CD4-positive, alpha-beta memory T cell (primary cell): ENCODE data around the gene PIK3CG. TPM values are rescaled to one million over a fixed set of nuclear protein-coding genes. Genes with fewer than 3 reads are reported as not detected.
"Not testable (repeated sequence)": the region's sequence is repeated elsewhere in the genome, so short reads cannot be mapped to it uniquely, and the experiment has no call there.

Experiments
- CTCF ChIA-PET: fragments of 350-600 bp; sonication (Branson Sonifier 250); formaldehyde crosslinking; loops from one replicate; lab custom pipeline; 2021; ENCODE audit warnings: inconsistent platforms; ENCODE audit not compliant: partially characterized antibody; lab: Charles Lee
- POLR2A ChIA-PET: fragments of 350-600 bp; sonication (Branson Sonifier 250); formaldehyde crosslinking; loops from one replicate; lab custom pipeline; 2021; ENCODE audit not compliant: partially characterized antibody; lab: Charles Lee
- DNase-seq, 5 donors: peaks; one replicate each; pipeline versions ENCODE4 v3.0.0 to v3.0.0-alpha.2; 2020 to 2022; ENCODE audit warnings: mixed read lengths in 1 of 5
- H3K27ac ChIP-seq: one replicate; pipeline ENCODE4 v1.7.0; 2013; ENCODE audit warnings: low read depth, low read length
- H3K27me3 ChIP-seq: 2 replicates; pipeline ENCODE4 v1.7.0; 2013; ENCODE audit warnings: mild to moderate bottlenecking, low read length, moderate library complexity; ENCODE audit not compliant: insufficient read depth
- H3K36me3 ChIP-seq: 2 replicates; pipeline ENCODE4 v1.7.0; 2013; ENCODE audit warnings: mild to moderate bottlenecking, low read length, moderate library complexity; ENCODE audit not compliant: insufficient read depth
- H3K4me1 ChIP-seq: 2 replicates; pipeline ENCODE4 v1.7.0; 2013; ENCODE audit warnings: mild to moderate bottlenecking, low read length, moderate library complexity; ENCODE audit not compliant: insufficient read depth
- H3K4me3 ChIP-seq, 2 donors: one replicate each; pipeline ENCODE4 v1.7.0; 2013; ENCODE audit warnings: low read length in 2 of 2, mild to moderate bottlenecking in 1 of 2
- H3K9me3 ChIP-seq, 2 donors: one replicate each; pipeline ENCODE4 v1.7.0; 2013; ENCODE audit warnings: low read length in 2 of 2, control low read depth in 1 of 2; ENCODE audit not compliant: control insufficient read depth in 1 of 2
- H3K27ac Mint-ChIP-seq, 7 donors: one replicate each; pipeline ENCODE4 v1.8.0; 2020 to 2021; ENCODE audit warnings: mixed read lengths in 7 of 7, mild to moderate bottlenecking in 6 of 7, inconsistent platforms in 3 of 7, moderate library complexity in 3 of 7
- H3K27me3 Mint-ChIP-seq, 2 donors: one replicate each; pipeline ENCODE4 v1.8.0; 2020 to 2021; ENCODE audit warnings: mixed read lengths in 2 of 2
- H3K36me3 Mint-ChIP-seq, 2 donors: one replicate each; pipeline ENCODE4 v1.8.0; 2020 to 2021; ENCODE audit warnings: mixed read lengths in 2 of 2, inconsistent platforms in 1 of 2, mild to moderate bottlenecking in 1 of 2
- H3K4me1 Mint-ChIP-seq, 4 donors: one replicate each; pipeline ENCODE4 v1.8.0; 2020 to 2021; ENCODE audit warnings: mixed read lengths in 4 of 4, mild to moderate bottlenecking in 1 of 4
- H3K4me3 Mint-ChIP-seq, 8 donors: one replicate each; pipeline ENCODE4 v1.8.0; 2020 to 2021; ENCODE audit warnings: mixed read lengths in 8 of 8, mild to moderate bottlenecking in 7 of 8, moderate library complexity in 6 of 8, inconsistent platforms in 3 of 8
- H3K9me3 Mint-ChIP-seq, 8 donors: one replicate each; pipeline ENCODE4 v1.8.0; 2020 to 2021; ENCODE audit warnings: mixed read lengths in 8 of 8, mild to moderate bottlenecking in 5 of 8, inconsistent platforms in 3 of 8, moderate library complexity in 1 of 8
- intact Hi-C: fragments of 100-400 bp; cut with micrococcal nuclease; formaldehyde crosslinking; loops from one replicate; pipeline ENCODE4 v1.15.1; 2023
- polyA plus RNA-seq, 2 donors: library from polyadenylated mRNA; unstranded; fragments of 300-500 nt; fragmentation: Illumina TruSeq; gene quantifications; one replicate each; pipeline ENCODE4 v1.2.3, GENCODE V29; 2021
- total RNA-seq, 2 experiments: library from RNA; stranded (reverse); gene quantifications; one replicate each; pipeline ENCODE4 v1.2.3, GENCODE V29; 2021

The PIK3CG gene
- total and polyA plus RNA-seq, 4 experiments from 2014 or later: 15.3 to 32.6 (median 25.7) TPM

- H3K4me3 ChIP-seq: no peak overlapping the region
- Mint-ChIP-seq H3K4me3 (no peak overlapping the region), H3K27ac (no peak overlapping the region), H3K36me3 (no peaks in the 10 kb centered on the region), H3K27me3 (no peaks in the 10 kb centered on the region), H3K9me3 (peaks cover 0 to 8% (median 4%) of the 10 kb centered on the region in 8 donors), H3K4me1 (no peaks in the 10 kb centered on the region)
- no peaks in the 10 kb centered on the region for H3K4me1 ChIP-seq
- intact Hi-C loops: no loop called here
- CTCF ChIA-PET: no interaction called here
- H3K27ac ChIP-seq: no peak overlapping the region
- H3K27me3 ChIP-seq: no peaks in the 10 kb centered on the region
- H3K36me3 ChIP-seq: no peaks in the 10 kb centered on the region
- POLR2A ChIA-PET: no interaction called here
- DNase-seq: no peak
- H3K9me3 ChIP-seq: no peaks in the 10 kb centered on the region
Measured at GRCh38 chr7:106824458-106824857, 40.6 kb upstream of the PIK3CG start.

- H3K9me3 Mint-ChIP-seq: peaks cover 0 to 21% (median 10%) of the 10 kb centered on the region in 8 donors
- intact Hi-C loops: no loop called here
- no peaks in the 10 kb centered on the region for H3K36me3 Mint-ChIP-seq
- Histone ChIP-seq H3K27me3 (no peaks in the 10 kb centered on the region), H3K27ac (no peak overlapping the region), H3K4me1 (no peaks in the 10 kb centered on the region), H3K9me3 (no peaks in the 10 kb centered on the region), H3K36me3 (no peaks in the 10 kb centered on the region), H3K4me3 (no peak overlapping the region)
- no peak overlapping the region for H3K4me3 Mint-ChIP-seq
- H3K27ac Mint-ChIP-seq: no peak overlapping the region
- no peak for DNase-seq
- H3K27me3 Mint-ChIP-seq: no peaks in the 10 kb centered on the region
- CTCF ChIA-PET: no interaction called here
- POLR2A ChIA-PET: no interaction called here
- H3K4me1 Mint-ChIP-seq: no peaks in the 10 kb centered on the region
Measured at GRCh38 chr7:106827626-106828025, 37.5 kb upstream of the PIK3CG start.

GRCh38 chr7:106829496-106829895 is 35.6 kb upstream of the PIK3CG start:
- Mint-ChIP-seq H3K4me1 (no peaks in the 10 kb centered on the region), H3K27me3 (no peaks in the 10 kb centered on the region), H3K36me3 (no peaks in the 10 kb centered on the region), H3K9me3 (peaks cover 0 to 21% (median 10%) of the 10 kb centered on the region in 8 donors), H3K27ac (no peak overlapping the region), H3K4me3 (no peak overlapping the region)
- DNase-seq: no peak
- Histone ChIP-seq H3K27ac (no peak overlapping the region), H3K4me3 (no peak overlapping the region), H3K27me3 (no peaks in the 10 kb centered on the region), H3K9me3 (no peaks in the 10 kb centered on the region), H3K4me1 (no peaks in the 10 kb centered on the region), H3K36me3 (no peaks in the 10 kb centered on the region)
- intact Hi-C loops: no loop called here
- POLR2A ChIA-PET: no interaction called here
- CTCF ChIA-PET: no interaction called here

GRCh38 chr7:106830896-106831295 is 34.2 kb upstream of the PIK3CG start:
- Mint-ChIP-seq H3K27ac (peak overlapping the region in 1 of 7 donors; percentile 7), H3K9me3 (peaks cover 0 to 21% (median 10%) of the 10 kb centered on the region in 8 donors)
- H3K4me3 ChIP-seq, intact Hi-C loops, DNase-seq, H3K27me3 ChIP-seq, H3K4me1 Mint-ChIP-seq, H3K36me3 ChIP-seq, H3K36me3 Mint-ChIP-seq, H3K9me3 ChIP-seq, CTCF ChIA-PET, H3K27me3 Mint-ChIP-seq, H3K4me3 Mint-ChIP-seq, H3K4me1 ChIP-seq, H3K27ac ChIP-seq: not testable (repeated sequence)
- POLR2A ChIA-PET: interaction anchor here (0.6 kb wide), 1 partner anchor 19 kb away, joined by 3 read pairs; no protein-coding TSS in a partner anchor

GRCh38 chr7:106836816-106837215 is 28.3 kb upstream of the PIK3CG start:
- Mint-ChIP-seq H3K36me3 (no peaks in the 10 kb centered on the region), H3K4me3 (no peak overlapping the region), H3K27ac (no peak overlapping the region), H3K4me1 (peaks cover 0 to 1% (median 0%) of the 10 kb centered on the region in 4 donors), H3K27me3 (no peaks in the 10 kb centered on the region), H3K9me3 (peaks cover 0 to 3% (median 0%) of the 10 kb centered on the region in 8 donors)
- H3K27ac ChIP-seq: no peak overlapping the region
- no peaks in the 10 kb centered on the region for H3K36me3 ChIP-seq
- H3K27me3 ChIP-seq: no peaks in the 10 kb centered on the region
- intact Hi-C loops: no loop called here
- DNase-seq: no peak
- no peak overlapping the region for H3K4me3 ChIP-seq
- H3K9me3 ChIP-seq: no peaks in the 10 kb centered on the region
- ChIA-PET CTCF (no interaction called here), POLR2A (no interaction called here)
- no peaks in the 10 kb centered on the region for H3K4me1 ChIP-seq

GRCh38 chr7:106839511-106839910 is 25.6 kb upstream of the PIK3CG start:
- ChIA-PET CTCF (no interaction called here), POLR2A (no interaction called here)
- Histone ChIP-seq H3K9me3 (no peaks in the 10 kb centered on the region), H3K4me3 (no peak overlapping the region), H3K4me1 (no peaks in the 10 kb centered on the region), H3K27ac (no peak overlapping the region), H3K27me3 (no peaks in the 10 kb centered on the region), H3K36me3 (no peaks in the 10 kb centered on the region)
- intact Hi-C loops: no loop called here
- no peaks in the 10 kb centered on the region for H3K36me3 Mint-ChIP-seq
- peaks cover 0 to 1% (median 0%) of the 10 kb centered on the region in 4 donors for H3K4me1 Mint-ChIP-seq
- H3K4me3 Mint-ChIP-seq: no peak overlapping the region
- peaks cover 0 to 3% (median 0%) of the 10 kb centered on the region in 8 donors for H3K9me3 Mint-ChIP-seq
- no peak for DNase-seq
- H3K27me3 Mint-ChIP-seq: no peaks in the 10 kb centered on the region
- no peak overlapping the region for H3K27ac Mint-ChIP-seq

- Histone ChIP-seq H3K27me3 (no peaks in the 10 kb centered on the region), H3K36me3 (no peaks in the 10 kb centered on the region), H3K27ac (no peak overlapping the region), H3K4me3 (no peak overlapping the region), H3K4me1 (no peaks in the 10 kb centered on the region), H3K9me3 (no peaks in the 10 kb centered on the region)
- CTCF ChIA-PET: no interaction called here
- POLR2A ChIA-PET: no interaction called here
- Mint-ChIP-seq H3K9me3 (peaks cover 0 to 3% (median 0%) of the 10 kb centered on the region in 8 donors), H3K4me3 (no peak overlapping the region), H3K27me3 (peaks cover 0 to 6% of the 10 kb centered on the region in 2 donors), H3K4me1 (peaks cover 0 to 1% (median 0%) of the 10 kb centered on the region in 4 donors), H3K36me3 (no peaks in the 10 kb centered on the region), H3K27ac (no peak overlapping the region)
- intact Hi-C loops: no loop called here
- no peak for DNase-seq
Measured at GRCh38 chr7:106840342-106840741, 24.7 kb upstream of the PIK3CG start.
